ENCODE measurements around the gene SPATA13. TPM values are rescaled to one million over a fixed set of nuclear protein-coding genes. Genes with fewer than 3 reads are reported as not detected.

The SPATA13 gene
- total and polyA plus RNA-seq, 10 of the 15 experiments (the other 5 are each of a cell fraction or from before 2014, with no cell fraction given), result 2.4 to 11.1 (median 10.2) TPM

DNA sequence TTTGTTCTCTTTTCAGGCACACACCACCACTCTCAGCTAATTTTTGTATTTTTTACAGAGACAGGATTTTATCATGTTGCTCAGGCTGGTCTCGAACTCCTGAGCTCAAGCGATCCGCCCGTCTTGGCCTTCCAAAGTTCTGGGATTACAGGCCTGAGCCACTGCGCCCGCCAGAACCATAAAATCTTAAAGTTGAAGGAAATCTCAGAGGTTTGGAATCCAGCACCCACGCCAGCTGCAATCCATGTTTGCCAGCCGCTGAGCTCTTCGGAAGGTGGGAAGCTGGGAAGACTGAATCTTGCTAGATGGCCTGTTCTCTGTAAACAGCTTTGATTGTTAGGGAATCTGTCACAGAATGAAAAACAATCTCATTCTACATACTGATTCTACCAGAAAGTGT lies 38.5 kb downstream of the SPATA13 start:
- Histone ChIP-seq H3K9me3 (replicated peaks; ENCODE audit: control insufficient read depth, insufficient read depth, low read length) (no peaks in the 10 kb centered on the region), H2AFZ (ENCODE audit: control insufficient read depth, low read depth, low read length) (no peak overlapping the region), H3K4me2 (ENCODE audit: control insufficient read depth, insufficient read depth) (no peak overlapping the region), H3K9ac (ENCODE audit: control insufficient read depth, insufficient read depth, low read length) (no peak overlapping the region), H3K4me3 (no peak overlapping the region), H3K79me2 (ENCODE audit: control insufficient read depth, insufficient read depth, low read length) (no peaks in the 10 kb centered on the region), H3K36me3 (ENCODE audit: control insufficient read depth in 2 of 2, insufficient read depth in 2 of 2, low read length in 1 of 2) (no peaks in the 10 kb centered on the region), H3K4me1 (ENCODE audit: control insufficient read depth, insufficient read depth, low read length) (no peaks in the 10 kb centered on the region), H3K27ac (ENCODE audit: control insufficient read depth, insufficient read depth) (no peak overlapping the region), H4K20me1 (ENCODE audit: control insufficient read depth, insufficient read depth) (no peaks in the 10 kb centered on the region), H3K27me3 (replicated peaks in 1 of 2; ENCODE audit: control insufficient read depth in 2 of 2, insufficient read depth in 2 of 2, low read length in 1 of 2) (no peaks in the 10 kb centered on the region)
- ChIA-PET POLR2A (no interaction called here), RAD21 (ENCODE audit: unreplicated experiment) (no interaction called here), CTCF (interaction anchor here (0.6 to 1.5 kb wide), 5 partner anchors 11 to 164 kb away, joined by 3 to 5 read pairs (median 3); no protein-coding TSS in a partner anchor), SMC1A (ENCODE audit: uncharacterized antibody, unreplicated experiment) (interaction anchor here (1.6 to 1.7 kb wide), 2 partner anchors 16 to 30 kb away, joined by 4 read pairs; no protein-coding TSS in a partner anchor)
- 57% methylated on average over 9 of the region's 9 CpGs for WGBS (ENCODE audit: insufficient coverage, insufficient replicate concordance, low lambda C conversion rate, missing lambda C conversion rate)
- FAIRE-seq, result no peak
- intact Hi-C loops (cut with micrococcal nuclease; ENCODE audit: unreplicated experiment) (no loop called here), in situ Hi-C loops (cut with MboI) (no loop called here)
- no peak for DNase-seq (ENCODE audit: low read depth, low spot score)
- no TSS peak for BruUV-seq (replicated peaks)
- ATAC-seq, result no peak
- TF ChIP-seq, protein P1, sequence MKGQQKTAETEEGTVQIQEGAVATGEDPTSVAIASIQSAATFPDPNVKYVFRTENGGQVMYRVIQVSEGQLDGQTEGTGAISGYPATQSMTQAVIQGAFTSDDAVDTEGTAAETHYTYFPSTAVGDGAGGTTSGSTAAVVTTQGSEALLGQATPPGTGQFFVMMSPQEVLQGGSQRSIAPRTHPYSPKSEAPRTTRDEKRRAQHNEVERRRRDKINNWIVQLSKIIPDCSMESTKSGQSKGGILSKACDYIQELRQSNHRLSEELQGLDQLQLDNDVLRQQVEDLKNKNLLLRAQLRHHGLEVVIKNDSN (IDR thresholded peaks at IDR 0.05; ENCODE audit: borderline replicate concordance, extremely low read length, insufficient read depth, low read depth, low read length), result no peak
- TF ChIP-seq, protein P2, sequence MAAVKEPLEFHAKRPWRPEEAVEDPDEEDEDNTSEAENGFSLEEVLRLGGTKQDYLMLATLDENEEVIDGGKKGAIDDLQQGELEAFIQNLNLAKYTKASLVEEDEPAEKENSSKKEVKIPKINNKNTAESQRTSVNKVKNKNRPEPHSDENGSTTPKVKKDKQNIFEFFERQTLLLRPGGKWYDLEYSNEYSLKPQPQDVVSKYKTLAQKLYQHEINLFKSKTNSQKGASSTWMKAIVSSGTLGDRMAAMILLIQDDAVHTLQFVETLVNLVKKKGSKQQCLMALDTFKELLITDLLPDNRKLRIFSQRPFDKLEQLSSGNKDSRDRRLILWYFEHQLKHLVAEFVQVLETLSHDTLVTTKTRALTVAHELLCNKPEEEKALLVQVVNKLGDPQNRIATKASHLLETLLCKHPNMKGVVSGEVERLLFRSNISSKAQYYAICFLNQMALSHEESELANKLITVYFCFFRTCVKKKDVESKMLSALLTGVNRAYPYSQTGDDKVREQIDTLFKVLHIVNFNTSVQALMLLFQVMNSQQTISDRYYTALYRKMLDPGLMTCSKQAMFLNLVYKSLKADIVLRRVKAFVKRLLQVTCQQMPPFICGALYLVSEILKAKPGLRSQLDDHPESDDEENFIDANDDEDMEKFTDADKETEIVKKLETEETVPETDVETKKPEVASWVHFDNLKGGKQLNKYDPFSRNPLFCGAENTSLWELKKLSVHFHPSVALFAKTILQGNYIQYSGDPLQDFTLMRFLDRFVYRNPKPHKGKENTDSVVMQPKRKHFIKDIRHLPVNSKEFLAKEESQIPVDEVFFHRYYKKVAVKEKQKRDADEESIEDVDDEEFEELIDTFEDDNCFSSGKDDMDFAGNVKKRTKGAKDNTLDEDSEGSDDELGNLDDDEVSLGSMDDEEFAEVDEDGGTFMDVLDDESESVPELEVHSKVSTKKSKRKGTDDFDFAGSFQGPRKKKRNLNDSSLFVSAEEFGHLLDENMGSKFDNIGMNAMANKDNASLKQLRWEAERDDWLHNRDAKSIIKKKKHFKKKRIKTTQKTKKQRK (IDR thresholded peaks at IDR 0.05; ENCODE audit: low read depth, low read length), result no peak
- no peak for TF ChIP-seq KDM1A (IDR thresholded peaks at IDR 0.05; ENCODE audit: borderline replicate concordance)
- no peak for TF ChIP-seq NBN (IDR thresholded peaks at IDR 0.05)
- no peak for TF ChIP-seq MYB (IDR thresholded peaks at IDR 0.05; ENCODE audit: borderline replicate concordance, low read depth, low read length)
- no peak for TF ChIP-seq SRF (IDR thresholded peaks at IDR 0.05; ENCODE audit: low read depth in 2 of 2, low read length in 2 of 2)
- TF ChIP-seq NFYB (IDR thresholded peaks at IDR 0.05; ENCODE audit: insufficient read depth, low read depth, low read length), result no peak

Data from GM12878 (cell line).